SKM-1 treated with dmso at 0.1 percent for 144 hours (cell line): ENCODE measurements around the gene CBX4.

Experiments
- DNase-seq: peaks from one replicate; lab custom pipeline; 2025; ENCODE audit not compliant: unreplicated experiment; lab: John Stamatoyannopoulos, UW

The CBX4 gene

DNA sequence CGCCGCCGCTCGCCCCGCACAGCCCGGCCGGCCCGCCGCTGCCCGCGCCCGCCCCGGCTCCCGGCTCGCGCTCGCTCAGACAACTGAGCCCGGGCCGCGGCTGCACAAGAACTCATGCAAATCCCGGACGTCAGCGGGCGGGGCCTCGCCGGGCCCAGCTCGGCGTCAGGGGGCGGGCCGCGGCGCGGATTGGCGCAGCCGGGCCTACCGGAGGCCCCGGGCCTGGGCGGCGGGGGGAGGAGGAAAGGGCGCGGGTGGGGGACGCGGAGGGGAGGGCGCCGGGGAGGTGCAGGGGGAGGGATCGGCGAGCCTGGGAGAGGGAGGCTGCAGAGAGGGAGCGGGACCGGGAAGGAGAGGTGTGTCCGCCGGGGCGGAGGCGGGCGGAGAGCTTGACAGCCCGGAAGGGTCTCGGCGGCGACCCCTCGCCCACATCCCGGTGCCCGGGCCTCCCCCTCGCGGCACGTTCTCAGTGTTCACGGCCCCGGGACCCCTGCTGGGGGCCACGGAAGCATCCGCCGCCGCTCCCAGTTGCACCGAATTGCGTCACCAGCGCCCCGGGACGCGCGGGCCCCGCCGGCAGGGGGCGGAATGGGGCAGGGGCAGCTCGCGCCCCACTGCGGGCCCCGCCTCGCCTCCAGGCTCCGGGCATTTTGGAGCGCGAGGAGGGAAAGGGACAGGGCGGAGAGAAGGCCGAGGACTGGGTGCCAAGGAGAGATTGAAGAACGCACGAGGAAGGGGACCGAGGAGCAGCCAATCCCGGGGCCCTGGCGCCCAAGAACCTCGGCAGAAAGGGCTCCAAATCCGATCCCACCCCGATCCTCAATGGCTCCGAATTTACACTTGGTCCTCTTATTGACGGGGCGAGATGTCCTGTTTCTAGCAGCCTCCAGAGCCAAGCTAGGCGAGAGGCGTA, at the start of gene CBX4:
Gene CBX4 (minus strand): TSS at position 85 of the 913 bp plus-strand sequence. CDS start 189 bp downstream, outside the sequence.
- peak; percentile 78 for DNase-seq

DNA sequence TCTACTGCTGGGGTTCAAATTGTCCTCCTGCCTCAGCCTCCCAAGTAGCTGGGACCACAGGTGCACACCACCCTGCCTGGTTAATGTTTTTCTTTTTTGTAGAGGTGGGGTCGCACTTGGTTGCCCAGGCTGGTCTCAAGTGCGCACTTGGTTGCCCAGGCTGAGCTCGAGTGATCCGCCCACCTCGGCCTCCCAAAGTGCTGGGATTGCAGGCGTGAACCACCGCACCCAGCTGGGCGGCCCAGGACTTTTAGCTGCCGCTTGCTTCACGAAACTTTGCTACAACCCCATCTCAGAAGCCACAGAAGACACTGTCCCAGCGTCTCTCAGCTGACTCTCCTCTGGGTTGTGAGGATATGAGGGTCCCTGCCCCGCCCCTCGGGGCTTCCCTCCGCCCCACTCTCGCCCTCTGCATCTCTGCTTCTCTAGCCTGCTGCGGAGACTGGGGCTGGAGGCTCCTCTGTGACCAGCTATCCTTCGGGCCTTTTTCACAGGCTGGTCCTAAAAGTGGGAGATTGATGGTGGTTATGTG, 48.8 kb upstream of the CBX4 start:
- no peak for DNase-seq

DNA sequence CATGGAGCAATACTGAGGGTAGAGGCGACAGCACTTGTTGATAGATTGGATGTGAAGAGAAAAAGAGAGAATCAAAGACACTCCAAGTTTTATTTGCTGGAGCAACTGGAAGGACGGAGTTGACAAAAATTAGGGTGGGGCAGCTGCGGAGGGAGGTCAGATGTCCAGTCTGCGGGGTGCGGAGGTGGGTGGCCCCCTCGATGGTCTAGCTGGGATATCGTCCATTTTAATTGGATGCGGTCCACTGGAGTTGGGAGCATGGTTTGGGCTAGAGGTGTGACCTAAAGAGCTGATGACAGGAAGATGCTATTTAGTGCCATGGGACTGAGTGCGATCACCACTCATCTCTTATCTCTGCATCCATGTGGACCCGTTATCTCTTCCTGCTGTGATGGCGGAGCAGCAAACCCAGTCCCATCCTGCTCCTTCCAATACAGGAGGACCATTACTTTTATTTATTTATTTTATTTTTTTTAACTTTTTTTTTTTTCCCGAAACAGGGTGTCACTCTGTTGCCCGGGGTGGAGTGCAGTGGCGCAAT, 48.3 kb upstream of the CBX4 start:
- no peak for DNase-seq

DNA sequence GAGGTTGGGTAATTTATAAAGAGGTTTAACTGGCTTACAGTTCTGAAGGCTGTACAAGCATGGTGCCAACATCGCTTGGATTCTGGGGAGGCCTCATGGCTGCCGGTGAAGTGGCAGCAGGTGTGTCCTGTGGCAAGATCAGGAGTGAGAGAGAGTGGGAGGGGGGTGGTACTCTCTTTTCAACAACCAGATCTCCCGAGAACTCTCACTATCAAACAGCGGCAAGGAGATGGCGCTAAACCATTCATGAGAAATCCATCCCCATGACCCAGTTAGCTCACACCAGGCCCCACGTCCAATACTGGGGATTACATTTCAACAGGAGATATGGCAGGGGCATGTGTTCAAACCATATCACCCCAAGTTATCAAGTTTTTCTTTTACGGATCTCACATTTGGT, 44.0 kb upstream of the CBX4 start:
- no peak for DNase-seq

DNA sequence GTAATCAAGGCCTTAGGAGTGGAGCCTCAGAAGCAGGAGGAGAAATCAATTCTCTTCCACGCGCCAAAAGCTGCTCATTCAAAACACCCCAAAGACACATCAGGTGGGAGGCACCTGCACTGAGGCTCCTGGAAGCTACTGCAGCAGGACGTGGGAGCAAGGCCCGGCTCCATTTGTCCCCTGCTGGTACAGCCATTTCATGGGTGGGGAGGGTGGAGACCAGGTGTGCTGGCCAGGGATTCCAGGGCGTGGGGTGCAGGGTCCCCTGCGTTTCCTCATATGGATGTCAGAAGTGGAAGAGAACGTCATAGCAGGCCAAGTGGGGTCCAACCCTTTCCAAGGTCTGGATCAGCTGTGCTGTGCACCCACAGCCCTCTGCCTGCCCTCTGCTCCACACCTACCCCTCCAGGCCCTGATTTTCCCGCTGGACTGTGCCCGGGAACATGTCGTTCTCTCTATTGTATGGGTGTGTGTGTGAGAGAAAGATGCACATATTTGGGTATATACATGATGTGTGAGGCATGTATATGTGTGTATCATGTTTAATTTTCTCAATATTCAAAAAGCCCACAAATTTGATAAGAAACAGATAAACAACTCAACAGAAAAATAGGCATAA, 39.2 kb upstream of the CBX4 start:
- no peak for DNase-seq

DNA sequence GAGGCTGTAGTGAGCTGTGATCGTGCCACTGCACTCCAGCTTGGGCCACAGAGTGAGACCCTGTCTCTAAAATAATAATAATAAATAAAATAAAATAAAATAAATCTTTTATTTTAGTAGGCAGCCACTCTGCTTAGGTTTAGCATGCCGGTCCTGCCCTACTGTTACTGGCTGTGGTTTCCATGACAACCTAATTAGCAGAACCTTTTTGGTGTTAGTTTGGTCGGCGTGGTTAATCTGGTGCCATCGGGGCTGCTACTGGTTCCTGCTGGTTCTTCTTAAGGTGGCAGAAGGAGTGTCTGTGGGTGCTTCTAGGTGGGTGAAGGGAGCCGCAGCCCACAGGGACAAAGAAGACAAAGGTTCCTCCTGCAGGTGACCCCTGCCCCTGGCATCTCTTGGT, 37.8 kb upstream of the CBX4 start:
- no peak for DNase-seq

DNA sequence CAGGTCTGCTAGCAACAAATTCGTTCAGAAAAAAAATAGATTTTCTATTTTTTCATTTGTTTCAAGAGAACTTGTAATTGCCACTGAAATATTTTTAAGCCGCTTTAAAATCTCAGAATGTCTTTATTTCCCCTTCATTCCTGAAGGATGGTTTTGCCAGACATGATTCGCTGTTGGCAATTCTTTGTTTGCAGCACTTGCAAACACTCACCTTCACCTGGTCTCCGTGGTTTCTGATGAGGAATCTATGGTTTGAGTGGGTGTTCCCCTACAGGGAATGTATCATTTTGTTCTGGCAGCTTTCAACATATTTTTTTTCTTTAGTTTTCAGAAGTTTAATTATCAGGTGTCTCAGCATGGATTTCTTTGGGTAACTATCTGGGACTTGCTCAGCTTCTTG, 36.3 kb upstream of the CBX4 start:
- no peak for DNase-seq

DNA sequence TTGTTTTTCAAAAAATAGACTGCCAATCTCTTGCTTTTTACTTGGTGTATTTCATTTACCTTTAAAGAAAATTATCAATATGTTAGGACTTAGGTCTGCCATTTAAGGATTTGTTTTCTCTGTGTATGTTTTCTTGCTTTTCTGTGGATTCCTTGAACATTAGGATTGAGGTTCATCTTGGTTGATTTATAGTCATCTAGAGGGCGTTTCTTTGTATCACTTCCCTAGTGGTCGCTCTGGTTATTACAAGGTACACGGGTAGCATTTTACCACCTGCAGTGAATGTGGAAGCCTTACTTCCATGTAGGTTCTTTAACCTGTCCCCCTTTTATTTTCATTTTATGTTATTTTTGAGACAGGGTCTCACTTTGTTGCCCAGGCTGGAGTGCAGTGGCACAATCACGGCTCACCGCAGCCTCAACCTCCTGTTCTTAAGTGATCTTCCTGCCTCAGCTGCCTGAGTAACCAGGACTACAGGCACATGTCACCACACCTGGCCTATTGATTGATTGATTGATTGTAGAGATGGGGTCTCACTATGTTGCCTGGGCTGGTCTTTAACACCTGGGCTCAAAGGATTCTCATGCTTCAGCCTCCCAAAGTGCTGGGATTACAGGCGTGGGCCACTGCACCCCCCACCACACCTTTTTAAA, 35.2 kb upstream of the CBX4 start:
- DNase-seq = peak; percentile 7

DNA sequence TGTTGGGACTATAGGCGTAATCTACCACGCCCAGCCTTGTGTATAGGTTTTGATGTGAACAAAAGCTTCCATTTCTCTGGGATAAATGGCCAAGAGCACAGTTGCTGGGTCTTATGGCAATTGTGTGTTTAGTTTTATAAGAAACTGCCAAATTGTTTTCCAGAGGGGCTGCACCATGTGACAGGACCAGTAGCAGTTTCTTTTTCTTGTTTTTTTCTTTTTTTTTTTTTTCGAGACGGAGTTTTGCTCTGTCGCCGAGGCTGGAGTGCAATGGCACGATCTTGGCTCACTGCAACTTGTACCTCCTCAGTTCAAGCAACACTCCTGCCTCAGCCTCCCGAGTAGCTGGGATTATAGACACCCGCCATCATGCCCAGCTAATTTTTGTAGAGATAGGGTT, 34.3 kb upstream of the CBX4 start:
- no peak for DNase-seq

DNA sequence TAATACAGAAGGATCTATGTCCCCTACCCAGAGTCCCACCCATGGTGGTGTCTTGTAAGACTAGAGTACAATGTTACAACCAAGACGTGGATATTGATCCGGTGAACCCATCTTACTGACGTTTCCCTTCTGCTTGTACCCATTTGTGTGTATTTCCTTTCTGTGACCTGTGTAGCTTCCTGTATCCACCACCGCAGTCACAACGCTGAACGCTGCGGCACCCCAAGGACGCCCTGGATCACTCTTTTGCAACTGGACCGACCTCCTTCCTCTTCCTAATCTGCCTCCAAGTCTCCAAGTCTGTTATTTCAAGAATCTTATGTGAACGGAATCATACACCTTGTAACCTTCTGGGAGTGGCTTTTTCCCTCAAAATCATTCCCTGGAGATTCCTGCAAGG, 33.5 kb upstream of the CBX4 start:
- DNase-seq = no peak

DNA sequence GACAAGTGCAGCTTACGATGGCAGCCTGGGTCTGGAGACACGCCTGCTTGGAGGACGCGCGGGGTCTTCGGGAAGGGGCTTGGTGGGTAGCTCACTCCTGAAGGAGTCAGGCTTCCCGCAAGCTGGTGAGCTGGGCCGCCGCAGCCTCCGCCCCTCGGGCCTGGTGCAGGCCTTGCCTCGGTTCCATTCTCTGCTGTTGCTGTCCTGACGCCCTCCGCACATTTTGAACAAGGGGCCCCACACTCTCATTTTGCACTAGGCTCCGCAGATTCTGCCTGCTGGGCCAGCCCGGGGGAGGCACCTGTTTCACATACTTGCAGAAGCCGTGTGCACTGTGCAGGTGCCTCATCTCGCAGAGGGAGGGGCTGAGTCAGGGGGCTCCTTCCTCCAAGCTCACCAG, 31.9 kb upstream of the CBX4 start:
- no peak for DNase-seq

DNA sequence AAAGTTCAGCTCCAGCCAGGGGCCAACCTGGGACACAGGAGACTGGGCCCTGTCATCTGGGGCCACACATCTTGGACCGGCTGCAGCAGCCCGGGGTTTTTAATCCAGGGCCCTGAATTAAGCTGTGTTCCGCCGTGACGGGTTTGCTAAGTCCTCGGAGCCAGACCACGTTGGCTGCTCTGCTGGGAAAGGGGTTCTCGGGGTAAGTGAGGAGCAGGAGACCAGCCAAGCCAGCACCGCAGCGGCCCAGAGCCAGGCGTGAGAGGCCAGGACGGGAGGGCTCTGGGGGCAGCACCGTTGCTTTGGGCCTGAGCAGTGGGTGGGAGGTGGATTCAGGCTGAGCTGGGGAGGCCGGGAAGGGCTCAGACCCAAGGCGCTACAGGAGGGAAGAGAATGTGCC, 31.3 kb upstream of the CBX4 start:
- no peak for DNase-seq

DNA sequence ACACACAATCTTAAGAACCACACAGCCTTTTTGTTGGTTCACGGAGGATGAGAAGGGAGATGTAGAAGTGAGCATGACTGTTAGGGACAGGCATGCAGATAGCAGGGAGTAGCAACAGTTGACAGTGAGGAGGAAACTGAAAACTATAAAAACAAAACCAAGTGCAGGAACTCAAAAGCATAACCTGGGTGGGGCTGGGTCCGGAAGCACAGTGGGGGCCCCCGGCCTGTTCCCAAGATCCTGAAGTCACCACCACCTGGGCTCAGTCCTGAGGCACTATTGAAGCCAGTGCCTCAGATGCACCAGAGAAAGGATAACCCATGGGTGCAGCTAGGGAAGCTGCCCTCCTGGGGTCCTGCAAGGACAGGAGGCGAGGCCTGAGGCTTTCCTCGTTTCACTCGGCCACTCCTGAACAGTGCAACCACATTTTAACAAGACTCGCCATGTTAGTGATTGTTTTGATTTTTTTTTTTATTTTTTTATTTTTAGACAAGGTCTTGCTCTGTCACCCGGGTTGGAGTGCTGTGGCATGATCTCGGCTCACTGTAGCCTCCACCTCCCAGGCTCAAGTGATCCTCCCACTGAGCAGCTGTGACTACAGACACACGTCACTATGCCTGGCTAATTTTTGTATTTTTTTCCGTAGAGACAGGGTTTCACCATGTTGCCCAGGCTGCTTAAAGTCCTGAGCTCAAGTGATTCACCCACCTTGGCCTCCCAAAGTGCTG, 27.7 kb upstream of the CBX4 start:
- DNase-seq = no peak

DNA sequence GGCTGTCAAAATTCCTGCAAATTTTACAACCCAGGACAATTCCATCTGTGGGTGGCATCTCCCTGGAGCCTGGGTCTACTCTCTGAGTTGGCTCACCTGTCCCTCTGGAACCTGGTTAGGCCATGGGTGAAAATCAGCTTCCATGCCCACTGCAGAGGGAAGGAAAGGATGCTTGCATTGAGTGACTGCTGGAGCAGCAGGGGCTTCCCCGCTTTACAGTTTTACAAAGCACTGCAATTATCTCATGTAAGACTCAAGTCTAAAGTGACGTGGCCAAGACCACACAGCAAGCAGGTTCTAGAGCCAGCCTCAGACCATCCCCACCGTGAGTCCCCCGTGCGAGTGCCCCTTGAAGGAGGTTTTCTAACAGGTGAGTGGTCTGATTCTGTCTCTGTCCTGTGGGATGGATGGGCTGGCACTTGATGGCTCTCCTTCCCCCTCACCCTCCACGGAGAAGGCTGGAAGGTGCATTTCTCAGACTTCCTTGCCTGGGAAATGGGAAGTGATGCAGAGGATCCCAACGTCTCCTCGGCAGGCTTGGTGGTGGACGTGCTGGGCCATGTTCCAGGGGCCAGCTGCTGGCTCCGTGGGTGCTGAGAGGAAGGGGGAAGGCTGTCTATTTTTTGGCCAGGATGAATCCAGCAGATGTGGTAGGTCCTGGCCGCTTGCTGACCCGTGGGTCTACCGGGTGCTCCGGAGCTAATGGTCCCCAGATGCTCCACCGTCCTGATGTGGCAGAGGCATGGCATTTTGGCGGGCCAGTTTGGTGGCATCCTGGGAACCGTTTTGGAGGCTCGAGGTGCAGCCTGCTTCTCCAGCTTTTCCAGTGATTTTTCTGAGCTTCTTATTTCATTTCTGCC, 26.3 kb upstream of the CBX4 start:
- DNase-seq = no peak

DNA sequence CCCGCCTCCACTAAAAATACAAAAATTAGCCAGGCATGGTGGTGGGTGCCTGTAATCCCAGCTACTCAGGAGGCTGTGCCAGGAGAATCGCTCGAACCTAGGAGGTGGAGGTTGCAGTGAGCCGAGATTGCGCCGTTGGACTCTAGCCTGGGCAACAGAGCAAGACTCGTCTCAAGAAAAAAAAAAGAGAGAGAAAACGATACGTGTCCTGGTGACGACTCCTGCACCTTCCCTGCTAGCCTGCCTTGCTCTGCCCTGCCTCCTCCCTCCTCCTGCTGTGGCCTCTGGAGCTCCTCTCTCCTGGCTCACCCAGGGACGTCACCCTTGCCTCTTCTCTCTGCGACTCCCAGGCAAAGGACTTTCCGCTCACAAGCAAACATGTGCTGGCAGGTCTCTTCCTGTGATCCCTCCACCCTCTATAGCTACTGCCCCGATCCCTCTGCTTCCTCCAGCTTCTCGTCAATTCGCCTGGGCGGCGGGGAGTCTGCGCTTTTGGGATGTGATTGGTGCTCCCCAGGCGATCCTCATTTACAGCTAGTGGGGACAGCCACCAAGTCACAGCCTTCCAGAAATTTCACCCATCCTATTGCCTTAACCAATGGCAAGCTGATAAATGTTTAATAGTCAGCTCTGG, 25.5 kb upstream of the CBX4 start:
- DNase-seq = no peak

DNA sequence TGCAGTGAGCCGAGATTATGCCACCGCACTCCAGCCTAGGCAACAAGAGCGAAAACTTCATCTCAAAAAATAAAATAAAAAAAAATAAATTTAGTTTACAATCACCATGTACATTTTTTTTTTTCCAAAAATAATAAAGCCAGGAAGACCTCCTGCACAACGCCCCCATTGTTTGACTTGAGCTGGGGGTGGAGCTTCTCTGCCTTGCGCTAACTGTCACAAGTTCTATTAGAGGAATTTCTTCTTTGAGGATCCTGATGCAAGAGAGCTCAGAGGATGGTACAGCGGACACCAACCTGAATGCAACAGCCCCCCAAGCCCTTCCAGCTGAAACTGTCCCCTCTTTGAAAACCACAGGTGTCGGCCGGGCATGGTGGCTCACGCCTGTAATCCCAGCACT, 24.9 kb upstream of the CBX4 start:
- no peak for DNase-seq

DNA sequence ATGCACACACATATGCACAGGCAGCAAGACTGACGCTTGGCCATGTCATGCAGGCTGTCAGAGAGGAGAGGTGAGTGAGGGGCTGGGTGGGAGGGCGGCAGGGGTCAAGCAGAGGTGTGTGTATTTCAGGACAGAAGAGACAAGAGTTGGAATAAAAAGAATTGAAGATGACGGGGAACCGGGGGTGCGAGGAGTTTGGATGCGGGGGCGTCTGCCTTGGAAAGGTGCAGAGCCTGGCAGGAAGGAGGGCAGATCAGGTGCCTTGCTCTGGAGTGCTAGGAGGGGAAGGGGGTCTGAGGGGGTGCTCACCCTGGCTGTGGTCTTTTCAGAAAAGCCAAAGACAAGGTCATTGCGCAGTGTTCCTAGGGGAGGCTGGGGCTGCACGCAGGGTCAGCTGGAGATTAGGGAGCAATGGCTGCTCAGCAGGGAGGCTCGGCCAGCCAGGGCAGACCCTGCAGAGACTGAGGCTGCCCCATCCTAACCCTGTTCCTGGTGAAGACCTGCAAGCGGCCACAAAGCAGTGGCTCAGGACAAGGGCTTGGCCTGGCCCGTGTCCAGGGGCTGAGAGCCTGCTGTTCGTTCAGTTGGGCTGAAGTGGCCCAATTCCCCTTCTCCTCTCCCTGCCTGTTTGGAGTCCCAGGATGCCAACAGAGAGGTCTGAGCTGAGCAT, 23.7 kb upstream of the CBX4 start:
- DNase-seq = no peak

DNA sequence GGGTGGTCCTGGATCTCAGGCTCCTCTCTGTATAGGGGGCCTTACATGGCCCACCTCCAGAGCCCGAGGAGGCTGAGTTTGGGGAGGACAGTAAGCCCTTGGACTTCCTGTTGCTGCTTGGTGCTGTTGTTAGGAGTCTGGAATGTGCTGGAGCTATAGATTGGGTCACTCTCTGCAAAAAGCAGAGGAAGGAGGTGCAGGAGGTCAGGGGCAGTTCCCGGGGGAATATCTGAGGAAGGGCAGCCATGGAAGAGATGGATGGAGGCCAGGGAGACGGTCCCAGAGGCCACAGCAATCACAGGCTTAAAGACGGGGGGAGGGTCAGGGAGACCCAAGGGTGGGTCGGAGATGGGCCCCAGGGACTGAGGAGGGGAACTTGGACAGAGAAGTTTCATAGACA, 23.0 kb upstream of the CBX4 start:
- no peak for DNase-seq
